H1 (cell line): ENCODE data around the gene CPXM2. TPM values are rescaled to one million over a fixed set of nuclear protein-coding genes. Genes with fewer than 3 reads are reported as not detected.

ENCODE experiments used
- EGR1 ChIP-seq: IDR thresholded peaks from 2 replicates; pipeline ENCODE4 v1.6.1; 2011; ENCODE audit warnings: low read depth, low read length, borderline replicate concordance
- EP300 ChIP-seq, 2 experiments: IDR thresholded peaks; 1 replicate in 1 of 2; 2 replicates in 1 of 2; pipeline ENCODE4 v1.6.1; 2011 to 2012; ENCODE audit warnings: low read depth in 2 of 2, low read length in 2 of 2, mild to moderate bottlenecking in 2 of 2, borderline replicate concordance in 1 of 2, inconsistent platforms in 1 of 2, moderate library complexity in 1 of 2
- KDM1A ChIP-seq: fragments of 200-600, 300-600 bp; sonication (generic); IDR thresholded peaks from 2 replicates; pipeline ENCODE4 v1.7.1; 2016; ENCODE audit warnings: mild to moderate bottlenecking, low read length, borderline replicate concordance
- RFX5 ChIP-seq: IDR thresholded peaks from 2 replicates; pipeline ENCODE4 v1.6.1; 2011; ENCODE audit warnings: low read depth, low read length, improper control_type of control experiment, borderline replicate concordance
- ZNF274 ChIP-seq: IDR thresholded peaks from 2 replicates; pipeline ENCODE4 v1.7.0; 2012; ENCODE audit warnings: low read length, borderline replicate concordance; ENCODE audit errors: extremely low read depth
- polyA plus RNA-seq, 7 experiments: library from polyadenylated mRNA; depleted of rRNA in 3 of 7; stranded (reverse) in 5 of 7; unstranded in 2 of 7; fragments of >200 nt in 5 of 7; fragments of 200-250 nt in 2 of 7; gene quantifications; 1 replicate in 5 of 7; 2 replicates in 1 of 7; 4 replicates in 1 of 7; pipeline versions ENCODE4 v1.2.1 to v1.2.3, GENCODE V29; 2011 to 2013; ENCODE audit warnings: missing spikeins in 2 of 7, mixed read lengths in 2 of 7
- total RNA-seq: library from RNA; stranded (reverse); fragmentation: NEBNext Ultra II Directional; extraction: Animal tissue kit (Norgen Biotek cat#: 25700); gene quantifications from 2 replicates; pipeline ENCODE4 v1.2.1, GENCODE V29; 2021

CPXM2 gene
- total and polyA plus RNA-seq, 2 of the 8 experiments (the other 6 are each of a cell fraction or from before 2014, with no cell fraction given), result 2.4 to 2.9 TPM

DNA sequence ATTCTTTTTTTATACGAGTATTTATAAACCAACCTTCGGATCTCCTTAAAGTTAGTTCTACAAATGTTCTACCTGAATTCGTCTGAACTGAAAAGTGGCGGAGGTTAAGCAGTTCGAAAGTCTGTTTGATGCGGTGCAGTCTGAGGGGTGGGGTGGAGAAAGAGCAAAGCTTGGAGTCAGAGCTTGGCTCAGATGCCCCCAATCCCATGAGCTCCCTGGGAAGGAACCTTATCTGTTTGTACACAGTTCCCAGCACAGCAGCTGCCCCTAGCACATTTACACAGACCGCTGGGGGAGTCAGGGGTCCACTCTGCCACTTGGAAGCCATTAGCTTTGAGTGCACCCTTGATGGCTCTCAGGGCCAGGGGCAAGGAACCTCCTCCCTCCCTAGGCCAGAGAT, 30.8 kb downstream of the CPXM2 start (continued):
- TF ChIP-seq KDM1A, result no peak
- no peak for TF ChIP-seq ZNF274
- TF ChIP-seq EGR1, result no peak
- TF ChIP-seq RFX5, result no peak
- TF ChIP-seq EP300 (IDR thresholded peaks at IDR 0.05; ENCODE audit: borderline replicate concordance in 1 of 2, low read depth in 2 of 2, low read length in 2 of 2), result no peak
- TF ChIP-seq, all 59 proteins: peak for 0
